DND-41 (cell line): Measurements from ENCODE around the gene OR5AN1.

Experiments
- ATAC-seq: fragments of 200-7000 bp; cut with Tn5 transposase; 3 replicates; pipeline ENCODE4 v1.9.1; 2021; ENCODE audit warnings: low read depth; ENCODE audit not compliant: insufficient read depth
- DNase-seq: peaks from one replicate; pipeline ENCODE4 v3.0.0-alpha.2; 2020
- H2AFZ ChIP-seq: 2 replicates; pipeline ENCODE4 v1.6.0; 2012; ENCODE audit warnings: low read depth, low read length
- H3K27ac ChIP-seq: 2 replicates; pipeline ENCODE4 v1.5.1; 2012; ENCODE audit warnings: low read length, inconsistent platforms
- H3K27me3 ChIP-seq: fragments of 200-600 bp; sonication (generic); 2 replicates; pipeline ENCODE4 v1.6.0; 2012; ENCODE audit warnings: low read length, mild to moderate bottlenecking, inconsistent platforms; ENCODE audit not compliant: insufficient read depth, poor library complexity
- H3K36me3 ChIP-seq: 2 replicates; pipeline ENCODE4 v1.5.1; 2012; ENCODE audit warnings: low read length, inconsistent platforms; ENCODE audit not compliant: insufficient read depth
- H3K4me1 ChIP-seq: 2 replicates; pipeline ENCODE4 v1.5.1; 2012; ENCODE audit warnings: mild to moderate bottlenecking, low read length; ENCODE audit not compliant: insufficient read depth
- H3K4me2 ChIP-seq: 2 replicates; pipeline ENCODE4 v1.6.0; 2012; ENCODE audit warnings: mild to moderate bottlenecking, moderate library complexity, low read length, inconsistent platforms; ENCODE audit not compliant: insufficient read depth
- H3K4me3 ChIP-seq, 2 experiments: fragments of 200-600 bp in 1 of 2; shearing (Covaris generic) in 1 of 2; 2 replicates each; pipeline ENCODE4 v1.5.1; 2012 to 2016; ENCODE audit warnings: inconsistent platforms in 2 of 2, low read length in 2 of 2, mild to moderate bottlenecking in 2 of 2, low read depth in 1 of 2, moderate library complexity in 1 of 2
- H3K79me2 ChIP-seq: 2 replicates; pipeline ENCODE4 v1.6.0; 2012; ENCODE audit warnings: low read length, inconsistent platforms; ENCODE audit not compliant: insufficient read depth
- H3K9ac ChIP-seq: 2 replicates; pipeline ENCODE4 v1.6.0; 2012; ENCODE audit warnings: low read depth, mild to moderate bottlenecking, inconsistent platforms, low read length, moderate library complexity
- H3K9me3 ChIP-seq: 2 replicates; pipeline ENCODE4 v1.5.1; 2012; ENCODE audit warnings: low read length, moderate library complexity, mild to moderate bottlenecking, inconsistent platforms; ENCODE audit not compliant: insufficient read depth, severe bottlenecking
- H4K20me1 ChIP-seq: 2 replicates; pipeline ENCODE4 v1.6.0; 2012; ENCODE audit warnings: low read length; ENCODE audit not compliant: insufficient read depth
- CTCF ChIP-seq: IDR thresholded peaks from 2 replicates; pipeline ENCODE4 v1.5.1; 2012; ENCODE audit warnings: borderline replicate concordance, low read length, moderate library complexity, mild to moderate bottlenecking; ENCODE audit not compliant: poor library complexity, severe bottlenecking; ENCODE audit errors: extremely low read depth
- EZH2 ChIP-seq: IDR thresholded peaks from 3 replicates; pipeline ENCODE4 v1.6.1; 2012; ENCODE audit warnings: borderline replicate concordance, low read depth, mild to moderate bottlenecking, moderate library complexity, low read length, inconsistent platforms; ENCODE audit not compliant: severe bottlenecking

Gene OR5AN1

GRCh38 chr11:59401262-59401552 lies 42.5 kb downstream of the OR5AN1 start:
- H2AFZ ChIP-seq = no peak overlapping the region
- H3K27me3 ChIP-seq = no peaks in the 10 kb centered on the region
- H3K4me3 ChIP-seq = no peak overlapping the region
- no peaks in the 10 kb centered on the region for H3K36me3 ChIP-seq
- ATAC-seq = no peak
- no peaks in the 10 kb centered on the region for H3K79me2 ChIP-seq
- H3K9me3 ChIP-seq = peaks cover 20% of the 10 kb centered on the region
- H3K4me2 ChIP-seq = no peak overlapping the region
- H3K27ac ChIP-seq = no peak overlapping the region
- TF ChIP-seq EZH2 (no peak), CTCF (no peak)
- H3K9ac ChIP-seq = no peak overlapping the region
- no peaks in the 10 kb centered on the region for H4K20me1 ChIP-seq
- H3K4me1 ChIP-seq = no peaks in the 10 kb centered on the region
- DNase-seq = no peak

GRCh38 chr11:59403546-59403945 lies 44.9 kb downstream of the OR5AN1 start:
- no peaks in the 10 kb centered on the region for H3K4me1 ChIP-seq
- no peak overlapping the region for H3K27ac ChIP-seq
- TF ChIP-seq EZH2 (no peak), CTCF (no peak)
- H3K9me3 ChIP-seq = peaks cover 20% of the 10 kb centered on the region
- DNase-seq = no peak
- no peaks in the 10 kb centered on the region for H3K36me3 ChIP-seq
- H3K4me3 ChIP-seq = no peak overlapping the region
- ATAC-seq = no peak
- H3K4me2 ChIP-seq = no peak overlapping the region
- no peaks in the 10 kb centered on the region for H4K20me1 ChIP-seq
- no peak overlapping the region for H2AFZ ChIP-seq
- H3K27me3 ChIP-seq = no peaks in the 10 kb centered on the region
- H3K79me2 ChIP-seq = no peaks in the 10 kb centered on the region
- H3K9ac ChIP-seq = no peak overlapping the region

GRCh38 chr11:59413646-59414045 lies 55.0 kb downstream of the OR5AN1 start:
- no peak for DNase-seq

More at GRCh38 chr11:59413646-59414045, 55.0 kb downstream of the OR5AN1 start:
- Histone ChIP-seq H3K36me3 (no peaks in the 10 kb centered on the region), H3K4me3 (no peak overlapping the region), H3K79me2 (no peaks in the 10 kb centered on the region), H3K9me3 (peaks cover 5% of the 10 kb centered on the region), H3K27me3 (no peaks in the 10 kb centered on the region), H3K9ac (no peak overlapping the region), H4K20me1 (no peaks in the 10 kb centered on the region), H2AFZ (no peak overlapping the region), H3K27ac (no peak overlapping the region), H3K4me2 (no peak overlapping the region), H3K4me1 (no peaks in the 10 kb centered on the region)
- no peak for ATAC-seq
- TF ChIP-seq EZH2 (no peak), CTCF (no peak)
